Sigmoid colon (tissue), 4 donors: Measurements from ENCODE around the gene MEIOSIN.

Source experiments
- EP300 ChIP-seq, 4 donors: sonication (generic); formaldehyde crosslinking; IDR thresholded peaks; one replicate each; pipeline ENCODE4 v1.6.1; 2017; ENCODE audit warnings: antibody characterized with exemption in 4 of 4
- POLR2A ChIP-seq, 2 donors: fragments of 450-650 bp; IDR thresholded peaks; one replicate each; pipeline ENCODE4 v1.6.1; 2016; ENCODE audit warnings: antibody characterized with exemption in 2 of 2, mild to moderate bottlenecking in 2 of 2, moderate library complexity in 2 of 2
- TF ChIP-seq, protein P1 (sequence below), 4 experiments: fragments of 450-650 bp in 3 of 4; fragments of 200-600 bp in 1 of 4; IDR thresholded peaks; one replicate each; pipeline ENCODE4 v1.5.1; 2016 to 2019; ENCODE audit warnings: antibody characterized with exemption in 4 of 4, mild to moderate bottlenecking in 3 of 4, moderate library complexity in 2 of 4

DNA sequence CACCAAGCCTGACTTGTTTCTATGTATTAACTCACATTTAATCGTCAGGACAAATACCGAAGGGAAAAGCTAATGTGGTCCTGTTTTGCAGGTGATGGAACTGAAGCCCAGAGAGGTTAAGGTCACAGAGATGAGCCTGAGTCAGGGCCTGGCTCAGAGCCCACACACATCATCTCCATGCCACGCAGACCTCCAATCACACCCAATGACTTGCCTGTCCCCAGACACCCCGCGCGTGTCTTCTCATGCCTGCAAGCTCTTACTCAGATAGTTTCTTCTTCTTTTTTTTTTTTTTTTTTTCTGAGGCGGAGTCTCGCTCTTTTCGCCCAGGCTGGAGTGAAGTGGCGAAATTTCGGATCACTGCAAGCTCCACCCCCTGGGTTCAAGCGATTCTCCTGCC is 19.4 kb downstream of the MEIOSIN start:
- TF ChIP-seq POLR2A (IDR thresholded peaks at IDR 0.05) (no peak), EP300 (IDR thresholded peaks at IDR 0.05) (no peak)
- TF ChIP-seq, protein P1, sequence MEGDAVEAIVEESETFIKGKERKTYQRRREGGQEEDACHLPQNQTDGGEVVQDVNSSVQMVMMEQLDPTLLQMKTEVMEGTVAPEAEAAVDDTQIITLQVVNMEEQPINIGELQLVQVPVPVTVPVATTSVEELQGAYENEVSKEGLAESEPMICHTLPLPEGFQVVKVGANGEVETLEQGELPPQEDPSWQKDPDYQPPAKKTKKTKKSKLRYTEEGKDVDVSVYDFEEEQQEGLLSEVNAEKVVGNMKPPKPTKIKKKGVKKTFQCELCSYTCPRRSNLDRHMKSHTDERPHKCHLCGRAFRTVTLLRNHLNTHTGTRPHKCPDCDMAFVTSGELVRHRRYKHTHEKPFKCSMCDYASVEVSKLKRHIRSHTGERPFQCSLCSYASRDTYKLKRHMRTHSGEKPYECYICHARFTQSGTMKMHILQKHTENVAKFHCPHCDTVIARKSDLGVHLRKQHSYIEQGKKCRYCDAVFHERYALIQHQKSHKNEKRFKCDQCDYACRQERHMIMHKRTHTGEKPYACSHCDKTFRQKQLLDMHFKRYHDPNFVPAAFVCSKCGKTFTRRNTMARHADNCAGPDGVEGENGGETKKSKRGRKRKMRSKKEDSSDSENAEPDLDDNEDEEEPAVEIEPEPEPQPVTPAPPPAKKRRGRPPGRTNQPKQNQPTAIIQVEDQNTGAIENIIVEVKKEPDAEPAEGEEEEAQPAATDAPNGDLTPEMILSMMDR (IDR thresholded peaks at IDR 0.05) = no peak
